Right kidney (tissue), 1 donor: ENCODE results near the gene SPOCK2.

ENCODE experiments used
- DNase-seq: peaks from one replicate; pipeline ENCODE4 v3.0.0-alpha.2; 2016

The SPOCK2 gene

GRCh38 chr10:72073708-72074573 lies 14.4 kb downstream of the SPOCK2 start:
- no peak for DNase-seq

GRCh38 chr10:72072639-72073038 lies 15.7 kb downstream of the SPOCK2 start:
- DNase-seq, result no peak

- DNase-seq, result no peak
Measured at GRCh38 chr10:72072046-72072445, 16.3 kb downstream of the SPOCK2 start.

- peak; percentile 67 for DNase-seq
Measured at GRCh38 chr10:72069751-72070526, 18.4 kb downstream of the SPOCK2 start.

- no peak for DNase-seq
Measured at GRCh38 chr10:72068901-72069446, 19.4 kb downstream of the SPOCK2 start.

- no peak for DNase-seq
Measured at GRCh38 chr10:72068126-72068765, 20.1 kb downstream of the SPOCK2 start.

GRCh38 chr10:72067463-72068125 lies 20.8 kb downstream of the SPOCK2 start:
- DNase-seq, result no peak

- no peak for DNase-seq
Measured at GRCh38 chr10:72066318-72067284, 21.8 kb downstream of the SPOCK2 start.

- no peak for DNase-seq
Measured at GRCh38 chr10:72065439-72066025, 22.8 kb downstream of the SPOCK2 start.

GRCh38 chr10:72063703-72064391 lies 24.5 kb downstream of the SPOCK2 start:
- no peak for DNase-seq

GRCh38 chr10:72062832-72063702 lies 25.3 kb downstream of the SPOCK2 start:
- DNase-seq, result no peak

- DNase-seq, result no peak
Measured at GRCh38 chr10:72062382-72062781, 26.0 kb downstream of the SPOCK2 start.

GRCh38 chr10:72061930-72062329 lies 26.4 kb downstream of the SPOCK2 start:
- no peak for DNase-seq

- DNase-seq, result no peak
Measured at GRCh38 chr10:72061491-72061890, 26.9 kb downstream of the SPOCK2 start.

GRCh38 chr10:72059843-72060822 lies 28.2 kb downstream of the SPOCK2 start:
- DNase-seq, result no peak

GRCh38 chr10:72058989-72059842 lies 29.1 kb downstream of the SPOCK2 start:
- no peak for DNase-seq
